Measurements from ENCODE around the gene RBM33.

The RBM33 gene

DNA sequence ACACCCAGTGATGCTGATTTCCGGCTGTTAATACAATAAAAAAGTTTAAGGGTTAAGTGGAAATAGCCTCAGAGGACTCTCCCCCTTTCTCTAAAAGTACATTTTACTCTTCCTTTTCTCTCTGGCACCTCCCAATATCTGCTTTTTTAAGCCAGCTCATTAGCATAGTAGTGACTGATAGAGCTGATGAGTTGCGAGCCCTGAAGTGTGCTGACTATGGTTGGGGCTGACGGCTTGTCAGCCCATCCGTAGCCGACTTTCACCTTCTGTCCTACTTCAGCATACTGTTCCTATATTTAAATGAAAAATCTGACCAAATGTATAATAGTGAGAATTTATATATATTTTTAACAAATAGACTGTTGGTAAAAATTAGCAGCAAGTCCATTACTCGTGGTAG lies 87.8 kb downstream of the RBM33 start:
- H3K4me3 ChIP-seq (ENCODE audit: severe bottlenecking) = no peak overlapping the region
- H3K27ac ChIP-seq (ENCODE audit: poor library complexity, severe bottlenecking) = no peak overlapping the region
- H3K4me1 ChIP-seq (ENCODE audit: insufficient read depth, poor library complexity, severe bottlenecking) = peaks cover 38% of the 10 kb centered on the region
- H3K36me3 ChIP-seq (ENCODE audit: low read depth) = peaks cover 25% of the 10 kb centered on the region
- H3K27me3 ChIP-seq (ENCODE audit: insufficient read depth, poor library complexity, severe bottlenecking) = no peaks in the 10 kb centered on the region
- ATAC-seq (ENCODE audit: low read depth) (no peak), DNase-seq (ENCODE audit: low spot score) (no peak)
- TF ChIP-seq, protein P1, sequence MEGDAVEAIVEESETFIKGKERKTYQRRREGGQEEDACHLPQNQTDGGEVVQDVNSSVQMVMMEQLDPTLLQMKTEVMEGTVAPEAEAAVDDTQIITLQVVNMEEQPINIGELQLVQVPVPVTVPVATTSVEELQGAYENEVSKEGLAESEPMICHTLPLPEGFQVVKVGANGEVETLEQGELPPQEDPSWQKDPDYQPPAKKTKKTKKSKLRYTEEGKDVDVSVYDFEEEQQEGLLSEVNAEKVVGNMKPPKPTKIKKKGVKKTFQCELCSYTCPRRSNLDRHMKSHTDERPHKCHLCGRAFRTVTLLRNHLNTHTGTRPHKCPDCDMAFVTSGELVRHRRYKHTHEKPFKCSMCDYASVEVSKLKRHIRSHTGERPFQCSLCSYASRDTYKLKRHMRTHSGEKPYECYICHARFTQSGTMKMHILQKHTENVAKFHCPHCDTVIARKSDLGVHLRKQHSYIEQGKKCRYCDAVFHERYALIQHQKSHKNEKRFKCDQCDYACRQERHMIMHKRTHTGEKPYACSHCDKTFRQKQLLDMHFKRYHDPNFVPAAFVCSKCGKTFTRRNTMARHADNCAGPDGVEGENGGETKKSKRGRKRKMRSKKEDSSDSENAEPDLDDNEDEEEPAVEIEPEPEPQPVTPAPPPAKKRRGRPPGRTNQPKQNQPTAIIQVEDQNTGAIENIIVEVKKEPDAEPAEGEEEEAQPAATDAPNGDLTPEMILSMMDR (IDR thresholded peaks at IDR 0.05; ENCODE audit: poor library complexity, severe bottlenecking) = no peak
- no peaks in the 10 kb centered on the region for H3K9me3 ChIP-seq (ENCODE audit: severe bottlenecking)

DNA sequence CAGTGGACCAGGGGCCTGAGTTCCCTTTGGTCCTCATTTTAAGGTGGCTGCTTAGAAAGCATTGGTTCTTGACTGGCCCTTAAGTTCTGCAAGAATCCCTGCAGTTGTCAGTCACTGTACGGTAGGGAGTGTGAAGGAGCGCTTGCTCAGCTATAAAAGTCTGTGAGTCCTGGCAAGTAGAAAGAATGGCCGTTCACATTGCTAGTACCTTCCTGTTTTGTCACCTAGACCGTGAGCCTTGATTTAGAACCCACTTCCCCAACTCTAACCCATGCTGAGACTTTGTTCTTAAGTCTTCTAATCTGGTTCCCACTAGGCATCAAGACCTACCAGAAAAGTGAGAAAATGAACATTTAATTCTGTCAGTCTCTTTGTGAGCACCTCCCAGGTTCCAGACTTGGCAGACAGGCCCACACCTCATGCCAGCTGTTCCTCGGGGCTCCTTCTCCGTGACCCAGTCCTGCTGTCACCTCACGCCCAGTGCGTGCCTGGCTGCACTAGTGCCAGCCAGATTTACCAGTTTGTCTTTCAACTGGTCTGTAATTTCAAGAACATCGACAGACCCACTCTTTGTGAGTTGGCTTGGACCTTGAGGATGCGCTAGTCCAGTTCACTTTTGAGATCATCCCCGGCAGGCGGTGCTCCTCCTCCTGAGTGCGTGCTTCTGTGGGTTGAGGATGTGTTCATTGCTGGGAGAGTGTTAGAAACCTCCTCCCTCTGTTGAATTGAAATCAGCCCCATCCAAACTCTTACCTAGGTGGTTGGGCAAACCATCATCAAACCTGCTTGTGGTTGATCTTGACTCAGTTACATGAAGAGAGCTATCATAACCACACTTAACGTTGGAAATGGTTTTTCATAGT lies 89.4 kb downstream of the RBM33 start:
- H3K36me3 ChIP-seq (ENCODE audit: low read depth) = peaks cover 34% of the 10 kb centered on the region
- TF ChIP-seq, protein P1 (IDR thresholded peaks at IDR 0.05; ENCODE audit: poor library complexity, severe bottlenecking) = no peak
- ATAC-seq (ENCODE audit: low read depth) = no peak

DNA sequence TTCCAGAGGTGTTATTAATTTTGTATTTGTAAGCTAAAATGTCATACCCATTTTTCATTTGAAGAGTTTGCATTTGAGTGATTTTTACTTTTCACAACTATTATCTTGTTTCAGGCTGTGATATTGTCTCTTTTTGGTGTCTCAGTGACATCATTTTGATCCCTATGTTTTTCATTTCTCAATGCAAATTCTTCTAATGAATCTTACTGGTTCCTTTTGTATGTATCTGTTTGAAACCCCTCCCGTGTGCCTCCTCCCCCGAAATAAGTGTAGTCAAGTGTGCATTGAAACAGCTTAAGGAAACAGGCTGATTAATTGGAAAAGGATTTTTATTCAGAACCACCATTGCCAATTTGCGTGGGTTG lies 90.0 kb downstream of the RBM33 start:
- Histone ChIP-seq H3K4me1 (ENCODE audit: insufficient read depth, poor library complexity, severe bottlenecking) (peaks cover 26% of the 10 kb centered on the region), H3K9me3 (ENCODE audit: severe bottlenecking) (no peaks in the 10 kb centered on the region), H3K36me3 (ENCODE audit: low read depth) (peaks cover 34% of the 10 kb centered on the region), H3K4me3 (ENCODE audit: severe bottlenecking) (no peak overlapping the region), H3K27ac (ENCODE audit: poor library complexity, severe bottlenecking) (no peak overlapping the region), H3K27me3 (ENCODE audit: insufficient read depth, poor library complexity, severe bottlenecking) (no peaks in the 10 kb centered on the region)
- no peak for DNase-seq (ENCODE audit: low spot score)
- TF ChIP-seq, protein P1 (IDR thresholded peaks at IDR 0.05; ENCODE audit: poor library complexity, severe bottlenecking) = no peak
- no peak for ATAC-seq (ENCODE audit: low read depth)

More for the DNA sequence above, 89.4 kb downstream of the RBM33 start:
- no peak for DNase-seq (ENCODE audit: low spot score)
- H3K4me1 ChIP-seq (ENCODE audit: insufficient read depth, poor library complexity, severe bottlenecking) = peaks cover 32% of the 10 kb centered on the region
- H3K9me3 ChIP-seq (ENCODE audit: severe bottlenecking) = no peaks in the 10 kb centered on the region
- no peak overlapping the region for H3K27ac ChIP-seq (ENCODE audit: poor library complexity, severe bottlenecking)
- H3K27me3 ChIP-seq (ENCODE audit: insufficient read depth, poor library complexity, severe bottlenecking) = no peaks in the 10 kb centered on the region
- H3K4me3 ChIP-seq (ENCODE audit: severe bottlenecking) = no peak overlapping the region

DNA sequence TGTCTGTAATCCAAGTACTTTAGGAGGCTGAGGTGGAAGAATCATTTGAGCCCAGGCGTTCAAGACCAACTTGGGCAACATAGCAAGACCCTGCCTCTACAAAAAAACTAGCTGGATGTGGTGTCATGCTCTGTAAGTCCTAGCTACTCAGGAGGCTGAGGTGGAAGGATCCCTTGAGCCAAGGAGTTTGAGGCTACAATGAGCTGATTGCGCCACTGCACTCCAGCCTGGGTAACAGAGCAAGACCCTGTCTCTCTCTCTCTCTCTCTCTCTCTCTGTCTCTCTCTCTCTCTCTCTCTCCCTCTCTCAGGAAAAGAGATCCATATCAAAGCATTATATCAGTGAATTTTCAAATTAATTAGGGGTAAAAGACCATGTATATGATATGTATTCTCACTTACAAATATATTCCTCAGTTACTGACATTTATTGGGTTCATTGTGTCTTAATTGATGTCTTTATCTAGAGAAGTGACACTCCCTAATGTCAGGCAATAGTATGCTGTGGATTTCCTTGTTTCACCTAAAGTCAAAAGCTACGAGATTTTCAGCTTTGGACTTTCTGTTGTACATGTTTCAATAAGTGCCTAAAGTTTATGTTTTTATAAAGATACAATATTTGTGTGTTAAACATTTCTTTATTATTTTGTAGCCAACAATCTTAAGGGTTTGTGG lies 91.1 kb downstream of the RBM33 start:
- no peak for ATAC-seq (ENCODE audit: low read depth)
- Histone ChIP-seq H3K4me3 (ENCODE audit: severe bottlenecking) (no peak overlapping the region), H3K27ac (ENCODE audit: poor library complexity, severe bottlenecking) (no peak overlapping the region), H3K27me3 (ENCODE audit: insufficient read depth, poor library complexity, severe bottlenecking) (no peaks in the 10 kb centered on the region), H3K4me1 (ENCODE audit: insufficient read depth, poor library complexity, severe bottlenecking) (peaks cover 14% of the 10 kb centered on the region), H3K36me3 (ENCODE audit: low read depth) (peaks cover 44% of the 10 kb centered on the region), H3K9me3 (ENCODE audit: severe bottlenecking) (no peaks in the 10 kb centered on the region)
- DNase-seq (ENCODE audit: low spot score) = no peak
- TF ChIP-seq, protein P1 (IDR thresholded peaks at IDR 0.05; ENCODE audit: poor library complexity, severe bottlenecking) = no peak
